ENCODE measurements around the gene LMOD1.

DNA sequence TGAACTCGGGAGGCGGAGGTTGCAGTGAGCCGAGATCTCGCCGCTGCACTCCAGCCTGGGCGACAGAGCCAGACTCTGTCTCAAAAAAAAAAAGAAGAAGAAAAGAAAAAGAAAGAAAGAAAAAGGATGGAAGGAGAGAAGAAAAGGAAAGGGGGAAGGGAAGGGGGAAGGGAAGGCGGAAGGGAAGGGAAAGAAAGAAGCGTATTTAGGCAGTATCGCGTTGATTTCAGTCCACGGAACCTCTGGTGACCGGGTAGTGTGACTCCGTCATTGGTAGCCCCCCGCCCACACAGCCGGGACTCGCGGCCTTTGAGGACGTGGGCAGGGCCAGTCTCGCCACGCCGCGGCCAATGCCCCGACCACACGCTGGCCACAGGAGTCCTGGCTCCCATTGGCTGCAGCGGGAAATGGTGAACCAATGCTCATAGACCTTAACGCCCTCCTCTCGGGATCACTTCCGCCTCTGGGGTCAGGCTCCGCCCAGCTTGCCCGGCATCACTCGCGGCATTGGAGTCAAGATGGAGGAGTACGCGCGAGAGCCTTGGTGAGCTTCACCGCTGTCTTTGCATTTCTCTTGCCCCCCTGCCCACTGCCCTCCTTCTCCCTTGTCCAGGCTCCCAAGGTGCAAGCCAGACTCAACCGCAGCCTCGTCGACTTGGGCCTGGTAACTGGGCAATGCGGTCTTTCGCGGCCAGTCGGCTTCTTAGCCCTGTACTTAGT lies 8.8 kb upstream of the LMOD1 start, which contains the start of gene TIMM17A:
- no peak for TF ChIP-seq GATA2 (IDR thresholded peaks at IDR 0.05; ENCODE audit: low read depth, low read length)
- no peak for TF ChIP-seq GATA3 (IDR thresholded peaks at IDR 0.05; ENCODE audit: low read depth, low read length)
